ENCODE measurements around the gene APLF.

APLF gene

GRCh38 chr2:68627615-68628014, 160.2 kb downstream of the APLF start:
- Histone ChIP-seq H3K4me2 (no peak overlapping the region), H2AFZ (ENCODE audit: low read depth) (no peak overlapping the region), H3K27me3 (ENCODE audit: insufficient read depth, low read depth) (no peaks in the 10 kb centered on the region), H3K4me1 (ENCODE audit: low read depth, poor library complexity, severe bottlenecking) (no peaks in the 10 kb centered on the region), H3K79me2 (ENCODE audit: insufficient read depth, low read depth) (no peaks in the 10 kb centered on the region), H4K20me1 (ENCODE audit: insufficient read depth) (no peaks in the 10 kb centered on the region), H3K4me3 (IDR thresholded peaks at IDR 0.05; ENCODE audit: insufficient read depth, low read depth, low read length) (no peak overlapping the region), H3K36me3 (ENCODE audit: insufficient read depth) (no peaks in the 10 kb centered on the region), H3K27ac (no peak overlapping the region), H3K9ac (no peak overlapping the region)
- TF ChIP-seq, protein P1, sequence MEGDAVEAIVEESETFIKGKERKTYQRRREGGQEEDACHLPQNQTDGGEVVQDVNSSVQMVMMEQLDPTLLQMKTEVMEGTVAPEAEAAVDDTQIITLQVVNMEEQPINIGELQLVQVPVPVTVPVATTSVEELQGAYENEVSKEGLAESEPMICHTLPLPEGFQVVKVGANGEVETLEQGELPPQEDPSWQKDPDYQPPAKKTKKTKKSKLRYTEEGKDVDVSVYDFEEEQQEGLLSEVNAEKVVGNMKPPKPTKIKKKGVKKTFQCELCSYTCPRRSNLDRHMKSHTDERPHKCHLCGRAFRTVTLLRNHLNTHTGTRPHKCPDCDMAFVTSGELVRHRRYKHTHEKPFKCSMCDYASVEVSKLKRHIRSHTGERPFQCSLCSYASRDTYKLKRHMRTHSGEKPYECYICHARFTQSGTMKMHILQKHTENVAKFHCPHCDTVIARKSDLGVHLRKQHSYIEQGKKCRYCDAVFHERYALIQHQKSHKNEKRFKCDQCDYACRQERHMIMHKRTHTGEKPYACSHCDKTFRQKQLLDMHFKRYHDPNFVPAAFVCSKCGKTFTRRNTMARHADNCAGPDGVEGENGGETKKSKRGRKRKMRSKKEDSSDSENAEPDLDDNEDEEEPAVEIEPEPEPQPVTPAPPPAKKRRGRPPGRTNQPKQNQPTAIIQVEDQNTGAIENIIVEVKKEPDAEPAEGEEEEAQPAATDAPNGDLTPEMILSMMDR (conservative IDR thresholded peaks at IDR 0.05; ENCODE audit: low read depth, low read length), result no peak

Measured in KMS-11 (cell line).